Activated CD4-positive, alpha-beta T cell treated with anti-CD3 and anti-CD28 coated beads for 1 hour (primary cell): Measurements from ENCODE around the gene HSPB7.
"Not testable (repeated sequence)": the region's sequence is repeated elsewhere in the genome, so short reads cannot be mapped to it uniquely, and the experiment has no call there.

Experiments used
- DNase-seq: peaks from one replicate; pipeline ENCODE4 v3.0.0-alpha.2; 2020

The HSPB7 gene

DNA sequence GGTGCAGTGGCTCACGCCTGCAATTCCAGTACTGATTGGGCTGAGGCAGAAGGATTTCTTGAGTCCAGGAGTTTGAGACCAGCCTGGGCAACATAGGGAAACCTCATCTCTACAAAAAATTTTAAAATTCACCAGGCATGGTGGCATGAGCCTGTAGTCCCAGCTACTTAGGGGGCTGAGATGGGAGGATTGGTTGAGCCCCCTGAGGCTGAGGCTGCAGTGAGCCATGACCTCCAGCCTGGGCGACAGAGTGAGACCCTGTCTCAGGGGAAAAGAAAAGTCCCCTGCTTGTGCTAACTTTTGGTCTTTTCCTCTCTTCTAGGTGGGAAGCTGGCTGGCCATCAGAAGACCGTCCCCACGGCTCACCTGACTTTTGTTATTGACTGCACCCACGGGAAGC, 12.2 kb downstream of the HSPB7 start:
- no peak for DNase-seq

DNA sequence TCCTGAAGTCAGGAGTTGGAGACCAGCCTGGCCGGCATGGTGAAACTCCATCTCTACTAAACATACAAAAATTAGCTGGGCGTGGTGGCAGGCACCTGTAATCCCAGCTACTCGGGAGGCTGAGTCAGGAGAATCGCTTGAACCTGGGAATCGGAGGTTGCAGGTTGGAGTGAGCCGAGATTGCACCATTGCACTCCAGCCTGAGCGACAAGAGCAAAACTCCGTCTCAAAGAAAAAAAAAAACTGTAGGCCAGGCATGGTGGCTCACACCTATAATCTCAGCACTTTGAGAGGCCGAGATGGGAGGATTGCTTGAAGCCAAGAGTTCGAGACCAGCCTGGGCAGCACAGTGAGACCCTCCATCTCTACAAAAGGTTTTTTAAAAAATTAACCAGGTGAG, 16.6 kb downstream of the HSPB7 start:
- not testable (repeated sequence) for DNase-seq

DNA sequence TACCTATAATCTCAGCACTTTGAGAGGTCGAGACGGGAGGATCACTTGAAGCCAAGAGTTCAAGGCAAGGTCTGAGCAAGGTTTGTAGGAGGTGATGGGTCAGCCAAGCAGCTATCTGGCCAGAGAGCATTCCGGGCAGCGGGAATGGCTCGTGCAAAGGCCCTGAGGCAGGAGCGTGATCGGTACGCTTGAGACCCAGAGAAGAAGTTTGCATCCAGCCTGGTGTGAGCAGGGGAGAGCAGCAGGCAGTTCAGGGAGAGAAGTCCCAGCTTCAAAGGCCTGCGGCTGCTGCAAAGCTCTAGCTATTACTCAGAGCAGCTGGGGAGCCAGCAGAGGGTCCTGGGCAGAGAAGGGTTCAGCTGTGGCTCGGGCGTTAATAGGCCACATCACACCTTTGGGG, 18.9 kb downstream of the HSPB7 start:
- no peak for DNase-seq

DNA sequence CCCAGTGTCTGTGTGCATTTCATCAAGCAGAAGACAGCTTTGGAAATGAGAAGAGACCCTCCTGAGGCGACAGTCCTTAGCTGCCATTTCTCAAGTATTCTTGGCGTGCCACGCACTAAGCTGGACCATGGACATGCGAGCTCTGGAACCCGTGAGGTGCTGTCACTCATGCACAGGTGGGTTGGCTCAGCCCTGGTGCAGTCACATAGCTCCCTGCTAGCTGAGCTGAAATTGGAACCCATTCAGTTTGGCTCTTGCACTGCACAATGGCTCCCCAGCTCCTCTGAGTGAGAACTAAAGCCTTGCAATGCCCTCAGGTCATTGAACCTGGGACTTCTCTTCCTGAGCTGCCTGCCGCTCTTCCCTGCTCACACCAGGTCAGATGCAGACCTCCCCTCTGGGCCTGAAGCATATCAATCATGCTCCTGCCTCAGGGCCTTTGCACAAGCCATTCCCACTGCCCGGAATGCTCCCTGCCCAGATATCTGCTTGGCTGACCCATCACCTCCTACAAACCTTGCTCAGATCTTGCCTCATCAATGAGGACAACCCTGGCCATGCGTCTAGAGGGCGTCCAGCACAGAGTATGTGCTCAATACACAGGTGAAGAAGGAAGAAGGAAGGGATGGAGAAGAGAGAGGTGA, 20.1 kb downstream of the HSPB7 start:
- DNase-seq, result no peak

DNA sequence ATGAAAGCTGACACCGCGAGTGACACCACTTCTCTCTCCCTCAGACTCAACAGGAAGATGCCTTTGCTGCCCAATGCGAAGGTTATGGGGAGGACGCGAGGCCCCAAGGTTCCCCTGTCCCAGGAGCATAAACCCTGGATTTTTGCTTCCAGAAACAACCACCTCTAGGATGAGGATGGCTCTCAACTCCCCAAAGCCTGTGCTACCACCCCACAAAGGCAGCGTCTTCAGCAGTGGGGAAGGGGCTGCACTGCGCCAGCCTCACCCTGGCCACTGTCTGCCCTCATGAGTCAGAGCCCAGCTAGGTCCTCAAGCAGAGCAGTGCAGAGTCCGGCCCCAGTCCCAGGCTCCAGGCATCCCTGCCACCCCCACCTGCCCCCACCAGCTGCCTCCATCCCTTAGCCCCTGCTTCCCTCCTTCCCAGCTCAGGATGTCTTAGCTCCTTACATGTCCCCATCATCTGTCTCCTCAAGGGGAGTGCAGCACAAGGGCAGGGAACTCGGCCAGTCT, 20.7 kb downstream of the HSPB7 start:
- DNase-seq, result no peak

DNA sequence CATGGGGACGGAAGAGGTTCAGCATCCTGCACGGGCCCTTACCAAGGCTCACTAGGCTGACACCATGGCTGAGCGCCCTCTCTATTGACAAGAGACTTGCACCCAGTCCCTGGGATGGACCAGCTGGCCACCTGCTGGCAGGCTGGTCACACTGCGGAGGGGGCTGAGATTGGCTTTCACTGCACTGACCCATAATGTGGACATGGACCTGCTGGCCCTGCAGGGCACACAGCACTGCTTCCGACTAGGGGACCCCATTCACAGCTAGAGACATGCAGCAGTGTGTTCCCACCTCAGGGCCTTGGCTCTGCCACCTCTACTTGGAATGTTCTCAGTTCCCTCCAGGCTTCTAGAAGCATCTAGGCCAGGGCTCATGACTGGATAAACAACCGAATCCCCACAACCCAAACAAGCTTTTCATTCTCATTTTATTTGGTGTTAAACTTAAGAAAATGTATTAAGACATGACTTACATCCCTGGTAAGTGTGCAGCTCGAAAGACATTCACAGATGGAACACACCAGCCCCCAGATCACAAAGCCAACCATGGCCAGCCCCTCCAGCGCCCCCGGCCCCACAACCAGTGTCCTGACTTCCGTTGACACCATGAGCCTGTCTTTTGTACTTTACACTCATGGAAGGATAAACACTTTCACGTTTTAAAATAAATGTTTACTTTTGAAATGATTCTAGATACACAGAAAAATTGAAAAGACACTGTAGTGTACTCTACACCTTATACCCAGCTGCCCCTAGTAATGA, 23.1 kb downstream of the HSPB7 start:
- DNase-seq, result peak; percentile 22

DNA sequence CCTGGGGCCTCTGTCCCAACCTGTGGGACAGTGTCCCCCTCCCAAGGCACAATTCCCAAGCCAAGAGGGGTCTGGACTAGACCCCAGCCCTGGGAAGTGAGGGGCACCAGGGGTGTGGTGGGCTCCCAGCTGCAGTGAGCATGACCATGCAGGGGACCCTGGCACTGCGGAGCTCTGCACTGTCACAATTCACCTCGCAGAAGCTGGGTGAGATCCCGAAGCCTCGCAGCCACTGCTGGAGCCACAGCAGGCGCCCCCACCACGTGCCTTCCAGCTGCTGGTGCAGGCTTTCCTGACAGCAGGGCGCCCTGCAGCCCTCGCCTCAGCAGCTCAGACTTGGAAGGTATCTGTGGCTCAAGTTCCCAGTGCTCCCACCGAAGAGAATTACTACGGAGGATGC, 23.8 kb downstream of the HSPB7 start:
- no peak for DNase-seq

DNA sequence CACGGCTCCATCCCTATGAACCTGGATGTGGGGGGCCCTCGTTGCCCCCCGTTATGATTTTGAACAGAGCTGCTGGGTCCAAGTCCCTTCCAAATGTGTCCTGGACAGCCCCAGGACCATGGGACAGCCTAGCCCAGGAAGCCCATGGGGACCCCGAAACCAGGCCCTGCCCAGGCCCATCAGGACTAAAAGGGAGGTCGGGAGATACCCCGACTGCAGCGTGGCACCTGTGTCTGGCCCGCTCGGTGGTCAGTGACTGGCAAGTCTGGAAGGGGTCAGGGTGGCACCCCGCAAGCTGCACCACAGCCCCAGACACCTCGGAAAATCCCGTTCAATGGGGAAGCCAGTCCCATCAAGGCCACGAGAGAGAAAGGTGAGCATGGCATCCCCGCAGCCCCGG, 24.2 kb downstream of the HSPB7 start:
- DNase-seq, result no peak

DNA sequence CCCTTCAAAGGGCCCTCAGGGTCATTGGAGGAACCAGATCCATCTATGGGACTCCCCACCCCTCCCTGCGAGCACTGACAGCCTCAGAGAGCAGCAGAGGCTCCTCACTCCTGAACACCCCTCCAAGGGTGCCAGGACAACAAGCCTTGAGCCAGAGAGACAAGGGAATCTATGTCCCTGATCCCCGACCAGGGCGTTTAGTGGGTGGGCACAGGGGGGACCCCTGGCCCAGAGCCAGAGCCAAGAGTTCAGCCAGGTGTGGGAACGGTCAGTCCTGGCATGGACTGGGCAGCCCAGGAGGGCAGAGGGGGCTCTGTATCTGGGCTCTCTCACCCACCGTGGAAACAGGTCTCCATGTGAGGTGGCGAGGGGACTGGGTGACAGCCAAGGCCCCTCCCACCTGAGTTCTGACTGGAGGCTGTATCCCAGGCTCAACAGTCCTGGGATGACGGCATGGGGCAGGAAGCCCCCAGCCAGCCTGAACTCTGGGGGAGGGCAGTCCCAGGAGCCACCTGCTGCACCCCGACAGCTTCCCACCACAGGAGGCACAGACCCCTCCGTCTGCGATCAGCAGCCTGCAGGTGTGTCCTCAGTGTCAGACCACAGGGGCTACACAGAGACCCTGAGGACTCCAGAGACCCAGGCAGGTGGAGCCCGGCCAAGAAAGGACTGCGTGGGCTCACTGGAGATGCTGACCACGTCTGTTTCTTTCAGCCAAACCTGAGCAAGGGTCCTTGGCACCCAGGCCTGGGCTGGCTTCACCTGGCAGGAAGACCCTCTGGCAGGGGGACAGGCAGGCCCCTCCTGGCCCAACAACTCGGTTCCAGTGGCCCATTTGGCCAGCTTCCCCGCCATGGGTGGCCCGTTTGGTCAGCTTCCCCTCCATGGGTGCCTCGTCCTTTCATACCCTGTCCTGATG, 25.0 kb downstream of the HSPB7 start:
- no peak for DNase-seq

DNA sequence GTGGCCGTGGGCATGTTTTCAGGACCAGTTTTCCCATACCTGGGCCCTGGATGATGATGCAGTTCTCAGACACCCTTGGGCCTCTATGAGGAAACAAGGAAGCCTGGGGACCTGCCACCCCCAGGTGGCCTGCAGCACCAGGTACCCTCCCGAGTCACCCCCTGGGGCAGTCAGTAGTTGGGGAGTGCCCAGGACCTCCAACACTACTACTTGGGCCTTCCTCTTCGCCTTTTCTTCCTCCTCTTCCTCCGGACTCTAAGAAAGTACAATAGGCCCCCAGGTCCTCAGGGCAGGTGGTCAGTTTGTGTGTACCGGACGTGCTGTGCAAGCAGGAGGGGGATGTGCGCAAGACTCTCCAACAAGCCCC, 25.7 kb downstream of the HSPB7 start:
- DNase-seq, result no peak

DNA sequence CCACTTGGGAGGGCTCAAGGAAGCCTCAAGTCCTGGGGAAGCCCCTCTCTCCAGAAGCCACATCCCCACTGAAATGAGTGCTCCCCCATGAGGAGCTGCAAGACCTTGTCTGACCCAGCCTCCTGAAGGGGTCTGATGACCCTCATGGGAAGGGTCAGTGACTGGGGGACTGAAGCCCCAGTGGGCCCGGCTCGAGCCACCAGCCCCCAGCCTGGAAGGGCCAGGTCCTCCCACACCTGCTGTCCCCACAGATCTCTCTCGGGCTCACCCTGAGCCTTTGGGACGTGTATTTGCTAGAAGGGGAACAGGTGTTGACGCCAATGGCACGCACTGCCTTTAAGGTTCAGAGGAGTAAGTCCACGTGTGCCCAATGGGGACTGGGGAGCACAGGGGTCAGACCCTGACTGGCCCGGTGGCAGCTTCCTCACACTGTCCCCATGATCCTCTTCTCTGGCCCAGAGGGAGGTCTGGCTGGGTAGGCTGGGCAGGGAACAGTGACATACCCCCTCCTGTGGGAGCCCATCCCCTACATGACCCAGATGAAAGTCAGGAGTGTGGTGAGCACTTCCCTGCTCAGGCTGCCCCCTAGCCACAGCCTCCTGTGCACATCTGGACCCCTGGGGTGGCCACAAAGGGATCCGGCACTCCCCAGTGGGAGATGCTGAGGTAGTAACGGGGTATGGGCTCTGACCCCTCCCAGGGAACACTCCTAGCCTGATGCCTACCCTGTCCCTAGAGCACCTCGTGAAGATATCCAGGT, 26.2 kb downstream of the HSPB7 start:
- no peak for DNase-seq

DNA sequence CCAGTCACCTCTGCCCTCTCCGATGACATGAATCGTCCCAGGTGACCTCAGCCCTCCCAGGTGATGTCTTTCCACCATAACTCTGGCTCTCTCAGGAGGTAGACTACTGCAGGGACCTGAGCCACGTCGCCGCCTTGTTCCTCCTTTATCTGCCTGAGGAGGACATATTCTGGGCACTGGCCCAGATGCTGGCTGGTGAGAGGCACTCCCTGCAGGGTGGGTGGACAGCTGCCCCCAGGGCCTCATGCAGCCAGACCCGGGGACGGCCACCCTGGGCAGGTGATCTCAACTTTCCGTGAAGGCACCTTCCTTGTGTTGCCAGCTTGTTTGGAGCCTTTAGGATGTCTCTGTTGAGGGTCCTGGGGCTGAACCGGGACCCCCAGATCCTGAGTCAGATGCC, 28.1 kb downstream of the HSPB7 start:
- no peak for DNase-seq

DNA sequence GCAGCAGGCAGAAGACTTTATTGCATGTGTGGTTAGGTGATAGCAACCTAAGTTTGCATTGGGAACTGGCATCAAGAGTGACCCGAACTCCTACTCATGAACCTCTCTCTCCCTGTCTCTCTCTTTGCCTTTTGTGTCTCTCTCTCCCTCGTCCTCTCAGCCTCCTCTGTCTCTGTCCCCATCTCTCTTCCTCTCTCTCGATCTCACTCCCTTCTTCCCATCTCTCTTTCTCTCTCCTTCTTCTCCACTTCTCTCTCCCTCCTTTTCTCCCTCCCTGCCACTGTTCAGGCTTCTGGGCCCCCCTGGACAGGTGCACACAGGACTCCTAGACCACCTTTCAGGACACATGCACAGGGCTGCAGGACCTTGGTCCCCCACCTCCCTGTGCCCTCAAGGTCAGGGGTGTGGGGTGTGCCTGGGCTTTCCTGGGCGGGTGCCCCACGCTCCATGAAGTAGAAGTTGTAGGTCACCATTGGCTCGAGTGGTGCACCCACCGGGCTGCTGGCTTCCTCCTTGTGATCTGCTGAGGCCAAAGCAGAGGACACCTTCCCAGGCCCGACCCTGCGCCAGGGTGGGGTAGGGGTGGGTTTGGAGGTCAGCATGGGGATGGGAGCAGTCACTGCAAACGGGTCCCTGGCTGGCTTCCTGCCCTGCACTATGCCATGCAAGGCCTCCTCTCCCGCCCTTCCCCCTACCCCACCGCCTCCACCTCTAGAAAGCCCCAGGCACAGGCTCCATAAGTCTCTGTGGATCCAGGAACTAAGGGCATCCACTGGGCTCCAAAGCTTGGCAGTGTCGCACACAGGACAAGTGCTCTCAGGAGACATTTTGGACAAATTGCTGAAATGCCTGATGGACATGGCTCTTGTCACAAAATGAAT, 28.7 kb downstream of the HSPB7 start:
- DNase-seq, result no peak

DNA sequence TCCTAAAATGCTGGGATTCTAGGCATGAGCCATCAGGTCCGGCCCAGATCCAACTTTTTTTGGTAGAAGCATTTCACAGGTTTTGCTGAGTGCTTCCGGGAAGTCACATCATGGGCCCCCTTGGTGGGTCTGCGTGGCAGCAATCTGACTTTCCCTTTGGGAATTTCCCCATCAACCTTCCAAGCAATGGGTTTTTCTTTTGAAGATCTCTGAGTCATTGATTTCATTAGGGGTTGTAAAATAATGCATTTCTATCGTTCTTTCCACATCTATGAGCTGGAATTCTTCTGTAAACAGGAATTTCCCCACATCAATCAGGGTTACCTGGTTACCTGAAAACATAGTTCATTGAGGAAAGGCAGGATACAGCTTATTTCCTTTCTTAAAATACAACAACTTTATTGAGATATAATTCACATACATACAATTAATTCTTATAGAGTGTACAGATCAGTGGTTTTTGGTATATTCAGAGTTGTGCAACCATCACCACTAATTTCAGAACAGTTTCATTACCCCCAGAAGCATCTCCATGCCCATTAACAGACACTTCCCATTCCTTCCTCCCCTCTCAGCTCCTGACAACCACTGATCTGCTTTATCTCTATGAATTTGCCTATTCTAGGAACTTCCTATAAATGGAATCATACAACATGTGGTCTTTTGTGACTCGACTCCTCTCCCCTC, 32.1 kb downstream of the HSPB7 start:
- DNase-seq, result no peak

DNA sequence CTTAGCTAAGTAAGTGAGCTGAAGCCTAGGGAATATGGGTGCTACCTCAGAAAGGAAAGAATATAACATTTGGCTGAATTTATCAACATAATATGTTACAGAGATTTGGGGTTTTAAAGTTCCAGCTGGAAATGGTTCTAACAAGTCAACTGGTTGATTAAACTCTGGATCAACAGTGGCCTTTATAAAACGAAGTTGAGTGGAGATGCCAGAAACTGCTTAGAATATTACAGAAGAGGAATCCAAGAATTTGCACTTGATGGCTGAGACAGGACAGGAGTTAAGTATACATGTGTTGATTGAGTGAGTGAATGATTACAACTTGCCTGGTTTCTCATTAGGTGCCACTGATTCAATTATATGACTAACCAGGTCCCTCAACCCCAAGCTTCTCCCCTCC, 34.6 kb downstream of the HSPB7 start:
- DNase-seq, result no peak

DNA sequence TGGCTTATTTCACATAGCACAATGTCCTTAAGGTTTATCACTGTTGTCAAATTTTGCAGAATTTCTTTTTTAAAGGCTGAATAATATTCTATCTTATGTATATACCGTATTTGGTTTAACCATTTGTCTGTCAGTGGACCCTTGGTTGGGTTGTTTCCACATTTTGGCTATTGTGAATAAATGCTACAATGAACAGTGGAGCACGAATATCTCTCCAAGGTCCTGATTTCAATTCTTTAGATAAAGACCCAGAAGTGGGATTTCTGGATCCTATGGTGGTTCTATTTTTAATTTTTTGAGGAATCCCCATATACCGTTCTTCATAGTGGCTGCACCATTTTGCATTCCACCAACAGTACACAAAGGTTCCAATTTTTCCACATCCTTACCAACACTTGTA, 36.2 kb downstream of the HSPB7 start:
- no peak for DNase-seq

DNA sequence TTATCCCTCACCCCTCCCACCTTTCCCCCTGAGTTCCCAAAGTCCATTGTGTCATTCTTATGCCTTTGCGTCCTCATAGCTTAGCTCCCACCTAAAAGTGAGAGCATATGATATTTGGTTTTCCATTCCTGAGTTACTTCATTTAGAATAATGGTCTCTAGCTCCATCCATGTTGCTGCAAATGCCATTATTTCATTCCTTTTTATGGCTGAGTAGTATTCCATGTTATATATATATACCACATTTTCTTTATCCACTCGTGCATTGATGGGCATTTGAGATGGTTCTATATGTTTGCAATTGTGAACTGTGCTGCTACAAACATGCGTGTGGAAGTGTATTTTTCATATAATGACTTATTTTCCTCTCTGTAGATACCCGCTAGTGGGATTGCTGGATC, 39.9 kb downstream of the HSPB7 start:
- not testable (repeated sequence) for DNase-seq

DNA sequence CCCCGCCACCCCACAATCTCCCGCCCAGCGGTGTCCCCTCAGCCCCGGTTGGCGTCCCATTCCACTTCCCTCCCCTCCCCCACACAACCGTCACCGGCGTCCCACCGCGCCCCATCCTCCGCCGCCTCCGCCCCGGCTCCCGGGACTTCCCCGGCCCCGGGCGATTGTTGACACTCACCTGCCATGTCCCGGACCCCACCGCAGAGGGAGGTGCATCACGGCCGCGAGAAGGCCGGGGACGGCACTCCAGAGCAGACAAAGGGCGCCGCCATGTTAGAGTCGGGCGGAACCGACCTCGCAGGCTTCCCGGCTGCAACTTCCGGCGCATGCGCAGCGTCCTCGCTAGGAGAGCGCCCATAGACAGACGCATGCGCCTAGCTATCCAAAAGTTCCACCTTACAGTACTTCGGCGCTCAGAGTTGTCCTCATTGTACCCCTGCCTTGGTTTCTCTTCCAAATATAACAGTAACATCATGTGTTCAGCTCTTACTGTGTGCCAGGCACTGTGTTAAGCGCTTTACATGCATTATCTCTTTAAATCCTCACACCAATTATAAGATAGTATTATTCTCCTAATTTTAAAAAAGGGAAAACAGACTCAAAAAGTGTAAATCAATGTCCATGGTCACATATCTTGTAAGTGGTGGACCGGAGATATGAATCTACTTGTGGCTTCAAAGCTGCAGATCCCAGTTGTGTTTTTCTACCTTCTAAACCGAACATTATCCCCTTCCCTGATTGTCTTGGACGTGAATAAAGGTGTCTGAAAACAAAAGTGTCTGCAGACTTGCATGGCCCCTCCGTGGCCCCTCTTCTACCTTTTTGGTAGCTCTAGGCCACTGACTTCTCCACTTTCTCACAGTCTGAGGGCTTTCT, 41.8 kb downstream of the HSPB7 start, which contains the start of gene ZBTB17:
Gene ZBTB17, minus strand, starts transcription at position 297 of the 876 bp plus-strand sequence. CDS start 27,606 bp downstream, outside the sequence.
- peak; percentile 93 for DNase-seq

DNA sequence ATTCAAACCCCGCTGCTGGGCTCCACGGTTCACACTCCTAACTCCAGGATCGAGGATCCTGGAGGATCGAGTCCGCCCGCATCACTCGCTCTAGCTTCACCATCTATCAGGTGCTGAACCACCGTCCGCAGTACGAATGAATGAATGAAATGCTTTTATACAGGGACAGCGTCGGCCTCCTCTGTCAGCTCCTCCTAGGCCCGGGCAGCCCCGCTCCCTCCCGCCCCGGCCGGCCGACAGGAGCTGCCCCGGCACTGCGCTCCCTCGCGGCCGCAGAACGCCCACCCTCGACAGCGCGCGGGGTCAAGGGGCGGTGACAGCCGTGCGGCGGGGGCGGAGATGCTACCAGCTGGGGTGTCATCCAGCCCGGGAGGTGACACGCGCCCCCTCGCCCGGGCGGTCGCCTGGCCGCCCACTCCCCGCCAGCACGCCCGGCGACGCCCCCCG, 42.5 kb downstream of the HSPB7 start:
- peak; percentile 59 for DNase-seq

DNA sequence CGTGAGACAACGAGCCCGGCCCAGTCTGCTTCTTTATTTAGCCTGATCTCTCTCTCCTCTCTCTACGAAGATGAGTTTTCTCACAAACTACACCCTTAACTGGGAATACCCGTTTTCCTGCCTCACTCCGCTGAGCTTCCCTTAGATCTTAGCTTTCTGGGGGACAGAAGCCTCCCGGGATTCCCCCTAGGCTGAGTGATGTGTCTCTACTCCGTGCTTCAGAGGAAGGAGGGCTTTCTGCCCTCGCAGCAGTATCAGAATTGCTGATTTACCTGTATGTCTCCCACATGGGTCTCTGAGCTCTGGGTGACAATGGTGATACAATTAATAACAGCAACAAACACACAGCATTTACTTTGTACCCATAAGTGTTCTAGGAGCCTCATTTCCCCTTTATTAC, 43.0 kb downstream of the HSPB7 start:
- DNase-seq, result no peak
